DND-41 (cell line): ENCODE data around the gene ADCK1.

Experiments
- ATAC-seq: fragments of 200-7000 bp; cut with Tn5 transposase; 3 replicates; pipeline ENCODE4 v1.9.1; 2021; ENCODE audit warnings: low read depth; ENCODE audit not compliant: insufficient read depth
- DNase-seq: peaks from one replicate; pipeline ENCODE4 v3.0.0-alpha.2; 2020
- H2AFZ ChIP-seq: 2 replicates; pipeline ENCODE4 v1.6.0; 2012; ENCODE audit warnings: low read depth, low read length
- H3K27ac ChIP-seq: 2 replicates; pipeline ENCODE4 v1.5.1; 2012; ENCODE audit warnings: low read length, inconsistent platforms
- H3K27me3 ChIP-seq: fragments of 200-600 bp; sonication (generic); 2 replicates; pipeline ENCODE4 v1.6.0; 2012; ENCODE audit warnings: low read length, mild to moderate bottlenecking, inconsistent platforms; ENCODE audit not compliant: insufficient read depth, poor library complexity
- H3K36me3 ChIP-seq: 2 replicates; pipeline ENCODE4 v1.5.1; 2012; ENCODE audit warnings: low read length, inconsistent platforms; ENCODE audit not compliant: insufficient read depth
- H3K4me1 ChIP-seq: 2 replicates; pipeline ENCODE4 v1.5.1; 2012; ENCODE audit warnings: mild to moderate bottlenecking, low read length; ENCODE audit not compliant: insufficient read depth
- H3K4me2 ChIP-seq: 2 replicates; pipeline ENCODE4 v1.6.0; 2012; ENCODE audit warnings: mild to moderate bottlenecking, moderate library complexity, low read length, inconsistent platforms; ENCODE audit not compliant: insufficient read depth
- H3K4me3 ChIP-seq, 2 experiments: fragments of 200-600 bp in 1 of 2; shearing (Covaris generic) in 1 of 2; 2 replicates each; pipeline ENCODE4 v1.5.1; 2012 to 2016; ENCODE audit warnings: inconsistent platforms in 2 of 2, low read length in 2 of 2, mild to moderate bottlenecking in 2 of 2, low read depth in 1 of 2, moderate library complexity in 1 of 2
- H3K79me2 ChIP-seq: 2 replicates; pipeline ENCODE4 v1.6.0; 2012; ENCODE audit warnings: low read length, inconsistent platforms; ENCODE audit not compliant: insufficient read depth
- H3K9ac ChIP-seq: 2 replicates; pipeline ENCODE4 v1.6.0; 2012; ENCODE audit warnings: low read depth, mild to moderate bottlenecking, inconsistent platforms, low read length, moderate library complexity
- H3K9me3 ChIP-seq: 2 replicates; pipeline ENCODE4 v1.5.1; 2012; ENCODE audit warnings: low read length, moderate library complexity, mild to moderate bottlenecking, inconsistent platforms; ENCODE audit not compliant: insufficient read depth, severe bottlenecking
- H4K20me1 ChIP-seq: 2 replicates; pipeline ENCODE4 v1.6.0; 2012; ENCODE audit warnings: low read length; ENCODE audit not compliant: insufficient read depth
- EZH2 ChIP-seq: IDR thresholded peaks from 3 replicates; pipeline ENCODE4 v1.6.1; 2012; ENCODE audit warnings: borderline replicate concordance, low read depth, mild to moderate bottlenecking, moderate library complexity, low read length, inconsistent platforms; ENCODE audit not compliant: severe bottlenecking
- TF ChIP-seq, protein P1 (sequence below): IDR thresholded peaks from 2 replicates; pipeline ENCODE4 v1.5.1; 2012; ENCODE audit warnings: borderline replicate concordance, low read length, moderate library complexity, mild to moderate bottlenecking; ENCODE audit not compliant: poor library complexity, severe bottlenecking; ENCODE audit errors: extremely low read depth

ADCK1 gene

DNA sequence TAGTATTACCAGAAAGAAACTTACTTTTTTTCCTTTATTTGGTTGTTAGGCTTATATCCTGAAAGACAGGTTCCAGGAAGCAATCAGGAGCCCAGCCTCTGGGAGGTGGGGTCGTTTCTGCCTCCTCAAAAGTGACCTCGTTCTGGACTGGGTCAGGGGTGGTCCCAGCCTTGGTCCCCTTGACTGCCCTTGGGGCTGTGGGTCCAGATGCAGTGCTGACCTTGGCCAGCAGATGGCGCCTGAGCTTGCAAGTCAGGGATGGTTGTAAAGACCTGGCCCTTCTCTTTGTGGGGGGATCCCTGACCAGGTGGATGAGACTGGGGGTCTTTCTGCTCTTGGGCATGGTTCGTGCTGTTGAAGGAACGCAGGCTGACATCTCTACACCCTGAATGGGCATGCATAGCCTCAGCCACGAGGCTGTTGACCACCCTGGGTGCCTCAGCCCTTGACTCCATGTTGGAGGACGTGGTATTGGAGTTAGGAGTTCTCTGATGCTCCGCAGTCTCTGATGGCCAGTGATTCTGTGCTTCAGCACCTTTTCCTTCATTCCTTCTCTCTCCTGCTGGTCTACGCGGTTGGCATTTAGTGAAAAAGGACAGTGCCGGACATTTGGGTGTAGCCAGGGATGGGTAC is 62.4 kb downstream of the ADCK1 start:
- Histone ChIP-seq H4K20me1 (no peaks in the 10 kb centered on the region), H3K4me2 (no peak overlapping the region), H3K9me3 (no peaks in the 10 kb centered on the region), H3K4me1 (no peaks in the 10 kb centered on the region), H3K27ac (no peak overlapping the region), H2AFZ (no peak overlapping the region), H3K36me3 (peaks cover 6% of the 10 kb centered on the region; the same call in 1 of the 2 replicates), H3K4me3 (no peak overlapping the region), H3K27me3 (no peaks in the 10 kb centered on the region), H3K9ac (no peak overlapping the region), H3K79me2 (no peaks in the 10 kb centered on the region)
- ATAC-seq (peak; percentile 78), DNase-seq (peak; percentile 74)
- no peak for TF ChIP-seq EZH2
- TF ChIP-seq, protein P1, sequence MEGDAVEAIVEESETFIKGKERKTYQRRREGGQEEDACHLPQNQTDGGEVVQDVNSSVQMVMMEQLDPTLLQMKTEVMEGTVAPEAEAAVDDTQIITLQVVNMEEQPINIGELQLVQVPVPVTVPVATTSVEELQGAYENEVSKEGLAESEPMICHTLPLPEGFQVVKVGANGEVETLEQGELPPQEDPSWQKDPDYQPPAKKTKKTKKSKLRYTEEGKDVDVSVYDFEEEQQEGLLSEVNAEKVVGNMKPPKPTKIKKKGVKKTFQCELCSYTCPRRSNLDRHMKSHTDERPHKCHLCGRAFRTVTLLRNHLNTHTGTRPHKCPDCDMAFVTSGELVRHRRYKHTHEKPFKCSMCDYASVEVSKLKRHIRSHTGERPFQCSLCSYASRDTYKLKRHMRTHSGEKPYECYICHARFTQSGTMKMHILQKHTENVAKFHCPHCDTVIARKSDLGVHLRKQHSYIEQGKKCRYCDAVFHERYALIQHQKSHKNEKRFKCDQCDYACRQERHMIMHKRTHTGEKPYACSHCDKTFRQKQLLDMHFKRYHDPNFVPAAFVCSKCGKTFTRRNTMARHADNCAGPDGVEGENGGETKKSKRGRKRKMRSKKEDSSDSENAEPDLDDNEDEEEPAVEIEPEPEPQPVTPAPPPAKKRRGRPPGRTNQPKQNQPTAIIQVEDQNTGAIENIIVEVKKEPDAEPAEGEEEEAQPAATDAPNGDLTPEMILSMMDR = peak; percentile 98

DNA sequence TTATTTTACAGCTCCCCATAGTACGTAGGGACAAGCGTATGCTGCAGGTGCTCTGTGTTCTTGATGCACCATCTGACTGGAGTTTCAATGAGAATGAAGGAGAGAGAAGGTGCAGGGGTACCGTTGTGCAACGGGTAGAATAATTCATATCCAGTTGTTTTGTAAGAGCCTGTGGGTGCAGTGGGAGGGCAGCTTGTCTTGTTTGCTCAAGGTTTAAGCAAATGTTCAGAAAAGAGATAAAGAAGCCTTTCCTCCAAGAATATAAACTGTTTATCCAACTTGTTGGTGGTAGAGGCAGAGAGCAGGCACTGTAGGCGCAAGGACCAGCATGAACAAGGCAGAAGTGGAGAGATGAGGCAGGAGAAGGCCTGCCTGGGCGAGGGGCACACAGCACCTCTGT is 64.2 kb downstream of the ADCK1 start:
- H3K27ac ChIP-seq = no peak overlapping the region
- no peak for ATAC-seq
- TF ChIP-seq EZH2 = no peak
- TF ChIP-seq, protein P1 = no peak

DNA sequence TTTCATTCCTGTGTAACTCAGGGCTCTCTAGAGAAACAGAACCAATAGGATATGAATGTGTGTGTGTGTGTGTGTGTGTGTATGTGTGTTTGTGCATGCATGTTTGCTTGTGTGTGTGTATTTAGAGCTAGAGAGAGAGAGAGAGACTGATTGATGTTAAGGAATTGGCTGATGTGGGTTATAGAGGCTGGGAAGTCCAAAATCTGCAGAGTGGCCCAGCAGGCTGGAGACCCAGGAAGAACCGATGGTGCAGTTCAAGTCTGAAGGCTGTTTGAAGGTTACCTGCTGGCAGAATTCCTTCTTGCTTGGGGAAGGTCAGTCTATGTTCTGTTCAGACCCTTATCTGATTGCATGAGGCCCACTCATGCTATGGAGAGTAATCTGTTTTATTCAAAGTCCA is 64.7 kb downstream of the ADCK1 start:
- H2AFZ ChIP-seq = no peak overlapping the region
- H3K27me3 ChIP-seq = no peaks in the 10 kb centered on the region
- no peak overlapping the region for H3K27ac ChIP-seq
- ATAC-seq = no peak
- DNase-seq = no peak
- no peak overlapping the region for H3K9ac ChIP-seq
- TF ChIP-seq EZH2 = no peak
- H3K4me2 ChIP-seq = no peak overlapping the region
- no peak overlapping the region for H3K4me3 ChIP-seq
- H3K4me1 ChIP-seq = peaks cover 12% of the 10 kb centered on the region
- 0 out of 2 replicates have a peak, but pooled peaks cover 2% of the 10 kb centered on the region for H3K36me3 ChIP-seq
- H4K20me1 ChIP-seq = no peaks in the 10 kb centered on the region
- no peaks in the 10 kb centered on the region for H3K79me2 ChIP-seq
- no peaks in the 10 kb centered on the region for H3K9me3 ChIP-seq

More for the DNA sequence above, 64.2 kb downstream of the ADCK1 start:
- Histone ChIP-seq H4K20me1 (no peaks in the 10 kb centered on the region), H3K9ac (no peak overlapping the region), H3K27me3 (no peaks in the 10 kb centered on the region), H3K36me3 (0 out of 2 replicates have a peak, but pooled peaks cover 6% of the 10 kb centered on the region), H2AFZ (no peak overlapping the region), H3K4me1 (peaks cover 11% of the 10 kb centered on the region), H3K79me2 (no peaks in the 10 kb centered on the region), H3K9me3 (no peaks in the 10 kb centered on the region), H3K4me3 (no peak overlapping the region), H3K4me2 (no peak overlapping the region)
- no peak for DNase-seq

DNA sequence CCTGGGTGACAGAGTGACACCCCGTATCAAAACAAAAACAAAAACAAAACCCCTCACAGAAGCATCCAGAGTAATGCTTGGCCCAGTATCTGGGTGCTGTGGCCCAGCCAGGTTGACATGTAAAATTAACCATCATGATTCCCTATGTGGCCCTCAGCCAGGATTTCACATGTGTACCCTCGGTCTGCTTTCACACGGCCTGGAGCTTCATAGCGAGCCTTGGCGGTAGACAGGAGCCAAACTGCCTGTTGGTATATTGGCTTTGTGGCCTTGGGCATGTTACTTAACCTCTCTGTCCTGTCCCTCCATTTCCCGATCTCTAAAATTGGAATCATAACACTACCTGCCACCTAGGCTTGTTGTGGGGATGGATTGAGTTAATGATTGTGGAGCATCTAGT is 65.5 kb downstream of the ADCK1 start:
- H3K79me2 ChIP-seq = no peaks in the 10 kb centered on the region
- H3K9me3 ChIP-seq = no peaks in the 10 kb centered on the region
- H4K20me1 ChIP-seq = no peaks in the 10 kb centered on the region
- peaks cover 12% of the 10 kb centered on the region for H3K4me1 ChIP-seq
- H3K4me2 ChIP-seq = no peak overlapping the region
- DNase-seq (no peak), ATAC-seq (no peak)
- no peak overlapping the region for H2AFZ ChIP-seq
- TF ChIP-seq, protein P1 = no peak
- no peak for TF ChIP-seq EZH2
- no peaks in the 10 kb centered on the region for H3K36me3 ChIP-seq
- no peak overlapping the region for H3K9ac ChIP-seq
- no peak overlapping the region for H3K27ac ChIP-seq
- no peak overlapping the region for H3K4me3 ChIP-seq
- H3K27me3 ChIP-seq = no peaks in the 10 kb centered on the region
